ENCODE results near the gene CCNL2. TPM values are rescaled to one million over a fixed set of nuclear protein-coding genes. Genes with fewer than 3 reads are reported as not detected.

CCNL2 gene
- total RNA-seq, 1 experiment from 2014 or later = 79.0 TPM

- DNase-seq (ENCODE audit: low read depth in 1 of 2, low spot score in 2 of 2) = no peak
- H3K9me3 ChIP-seq (replicated peaks) = no peaks in the 10 kb centered on the region
- H3K27me3 ChIP-seq (replicated peaks) = no peaks in the 10 kb centered on the region
- H3K27ac ChIP-seq = no peak overlapping the region
- H3K4me3 ChIP-seq = no peak overlapping the region
- H3K4me1 ChIP-seq (replicated peaks) = peaks cover 20% of the 10 kb centered on the region
- peaks cover 68% of the 10 kb centered on the region for H3K36me3 ChIP-seq
Observed at GRCh38 chr1:1340185-1340584, 59.0 kb downstream of the CCNL2 start.

- no peaks in the 10 kb centered on the region for H3K27me3 ChIP-seq (replicated peaks)
Observed at GRCh38 chr1:1338278-1338677, 60.9 kb downstream of the CCNL2 start.

GRCh38 chr1:1337793-1338147 lies 61.4 kb downstream of the CCNL2 start:
- no peaks in the 10 kb centered on the region for H3K4me1 ChIP-seq (replicated peaks)
- no peak for DNase-seq (ENCODE audit: low read depth in 1 of 2, low spot score in 2 of 2)
- H3K27ac ChIP-seq = no peak overlapping the region
- no peak overlapping the region for H3K4me3 ChIP-seq
- H3K36me3 ChIP-seq = peaks cover 72% of the 10 kb centered on the region
- H3K9me3 ChIP-seq (replicated peaks) = no peaks in the 10 kb centered on the region
- H3K27me3 ChIP-seq (replicated peaks) = no peaks in the 10 kb centered on the region

More at GRCh38 chr1:1338278-1338677, 60.9 kb downstream of the CCNL2 start:
- DNase-seq (ENCODE audit: low read depth in 1 of 2, low spot score in 2 of 2) = no peak
- Histone ChIP-seq H3K4me3 (no peak overlapping the region), H3K4me1 (replicated peaks) (peaks cover under 1% of the 10 kb centered on the region), H3K36me3 (peaks cover 72% of the 10 kb centered on the region), H3K9me3 (replicated peaks) (no peaks in the 10 kb centered on the region), H3K27ac (no peak overlapping the region)

- no peak for DNase-seq (ENCODE audit: low read depth in 1 of 2, low spot score in 2 of 2)
- Histone ChIP-seq H3K36me3 (peaks cover 69% of the 10 kb centered on the region), H3K4me3 (no peak overlapping the region), H3K9me3 (replicated peaks) (no peaks in the 10 kb centered on the region), H3K27ac (no peak overlapping the region), H3K27me3 (replicated peaks) (no peaks in the 10 kb centered on the region), H3K4me1 (replicated peaks) (no peaks in the 10 kb centered on the region)
Observed at GRCh38 chr1:1336931-1337792, 62.0 kb downstream of the CCNL2 start.

- peaks cover 2% of the 10 kb centered on the region for H3K4me1 ChIP-seq (replicated peaks)
- H3K27me3 ChIP-seq (replicated peaks) = no peaks in the 10 kb centered on the region
- DNase-seq (ENCODE audit: low read depth in 1 of 2, low spot score in 2 of 2) = no peak
- no peaks in the 10 kb centered on the region for H3K9me3 ChIP-seq (replicated peaks)
- H3K4me3 ChIP-seq = no peak overlapping the region
- H3K36me3 ChIP-seq = peaks cover 62% of the 10 kb centered on the region
- no peak overlapping the region for H3K27ac ChIP-seq
Observed at GRCh38 chr1:1336446-1336845, 62.7 kb downstream of the CCNL2 start.

GRCh38 chr1:1335792-1336248 lies 63.3 kb downstream of the CCNL2 start:
- Histone ChIP-seq H3K36me3 (peaks cover 56% of the 10 kb centered on the region), H3K9me3 (replicated peaks) (no peaks in the 10 kb centered on the region), H3K4me1 (replicated peaks) (peaks cover 8% of the 10 kb centered on the region), H3K4me3 (no peak overlapping the region), H3K27me3 (replicated peaks) (no peaks in the 10 kb centered on the region), H3K27ac (no peak overlapping the region)
- no peak for DNase-seq (ENCODE audit: low read depth in 1 of 2, low spot score in 2 of 2)

Other genes starting within 250 kb of the CCNL2 start
- gene TTLL10, start 225.5 kb downstream of the CCNL2 start, total RNA-seq (2014; rRNA removed; shearing (Covaris generic)) = not detected in 2 replicates
- gene TNFRSF18, start 192.7 kb downstream of the CCNL2 start, total RNA-seq (2014; rRNA removed; shearing (Covaris generic)) = not detected in 2 replicates
- not detected in 2 replicates for gene TNFRSF4, start 185.2 kb downstream of the CCNL2 start, total RNA-seq (2014; rRNA removed; shearing (Covaris generic))
- gene SDF4, start 167.3 kb downstream of the CCNL2 start, total RNA-seq (2014; rRNA removed; shearing (Covaris generic)) = 154 and 156 TPM in 2 replicates
- gene B3GALT6, start 167.1 kb downstream of the CCNL2 start, total RNA-seq (2014; rRNA removed; shearing (Covaris generic)) = 50.1 and 51.3 TPM in 2 replicates
- 0.25 and 1.8 TPM in 2 replicates for gene C1QTNF12, start 152.6 kb downstream of the CCNL2 start, total RNA-seq (2014; rRNA removed; shearing (Covaris generic))
- gene UBE2J2, start 125.5 kb downstream of the CCNL2 start, total RNA-seq (2014; rRNA removed; shearing (Covaris generic)) = 92.1 and 96.6 TPM in 2 replicates
- gene SCNN1D, start 118.9 kb downstream of the CCNL2 start, total RNA-seq (2014; rRNA removed; shearing (Covaris generic)) = 0.53 and 1.5 TPM in 2 replicates
- gene ACAP3, start 91.4 kb downstream of the CCNL2 start, total RNA-seq (2014; rRNA removed; shearing (Covaris generic)) = 41.1 and 44.8 TPM in 2 replicates
- gene PUSL1, start 90.7 kb downstream of the CCNL2 start, total RNA-seq (2014; rRNA removed; shearing (Covaris generic)) = 27.3 and 35.1 TPM in 2 replicates
- gene INTS11, start 74.7 kb downstream of the CCNL2 start, total RNA-seq (2014; rRNA removed; shearing (Covaris generic)) = 66.7 and 81.0 TPM in 2 replicates
- 29.4 and 39.2 TPM in 2 replicates for gene CPTP, start 74.5 kb downstream of the CCNL2 start, total RNA-seq (2014; rRNA removed; shearing (Covaris generic))
- gene TAS1R3, start 68.1 kb downstream of the CCNL2 start, total RNA-seq (2014; rRNA removed; shearing (Covaris generic)) = 0.03 and 0.16 TPM in 2 replicates
- 85.2 and 95.9 TPM in 2 replicates for gene DVL1, start 49.9 kb downstream of the CCNL2 start, total RNA-seq (2014; rRNA removed; shearing (Covaris generic))
- gene MXRA8, start 40.8 kb downstream of the CCNL2 start, total RNA-seq (2014; rRNA removed; shearing (Covaris generic)) = 192 and 224 TPM in 2 replicates
- 180 and 360 TPM in 2 replicates for gene AURKAIP1, start 24.1 kb downstream of the CCNL2 start, total RNA-seq (2014; rRNA removed; shearing (Covaris generic))
- gene MRPL20, start 8.0 kb upstream of the CCNL2 start, total RNA-seq (2014; rRNA removed; shearing (Covaris generic)) = 184 and 203 TPM in 2 replicates
- gene ANKRD65, start 21.9 kb upstream of the CCNL2 start, total RNA-seq (2014; rRNA removed; shearing (Covaris generic)) = not detected in 2 replicates
- 0.31 and 1.0 TPM in 2 replicates for gene VWA1, start 36.4 kb upstream of the CCNL2 start, total RNA-seq (2014; rRNA removed; shearing (Covaris generic))
- gene ATAD3C, start 50.4 kb upstream of the CCNL2 start, total RNA-seq (2014; rRNA removed; shearing (Covaris generic)) = not detected in 2 replicates
- gene ATAD3B, start 72.4 kb upstream of the CCNL2 start, total RNA-seq (2014; rRNA removed; shearing (Covaris generic)) = 24.0 and 33.8 TPM in 2 replicates
- gene ATAD3A, start 112.8 kb upstream of the CCNL2 start, total RNA-seq (2014; rRNA removed; shearing (Covaris generic)) = 32.7 and 51.6 TPM in 2 replicates
- 0.31 and 0.47 TPM in 2 replicates for gene TMEM240, start 141.3 kb upstream of the CCNL2 start, total RNA-seq (2014; rRNA removed; shearing (Covaris generic))
- gene SSU72, start 175.5 kb upstream of the CCNL2 start, total RNA-seq (2014; rRNA removed; shearing (Covaris generic)) = 57.2 and 58.6 TPM in 2 replicates
- 0.50 and 0.76 TPM in 2 replicates for gene FNDC10, start 200.8 kb upstream of the CCNL2 start, total RNA-seq (2014; rRNA removed; shearing (Covaris generic))
- gene MIB2, start 216.2 kb upstream of the CCNL2 start, total RNA-seq (2014; rRNA removed; shearing (Covaris generic)) = 34.4 and 44.8 TPM in 2 replicates
- 0.79 and 4.6 TPM in 2 replicates for gene MMP23B, start 232.8 kb upstream of the CCNL2 start, total RNA-seq (2014; rRNA removed; shearing (Covaris generic))